Smooth muscle cell (in vitro differentiated cells): ENCODE results near the gene LTC4S. TPM values are rescaled to one million over a fixed set of nuclear protein-coding genes. Genes with fewer than 3 reads are reported as not detected.

Experiments used
- DNase-seq: peaks from one replicate; lab custom pipeline; 2025; ENCODE audit not compliant: unreplicated experiment; lab: John Stamatoyannopoulos, UW
- H2AFZ ChIP-seq: fragments of 200-600 bp; sonication (generic); 2 replicates; pipeline ENCODE4 v1.6.0; 2016; ENCODE audit warnings: antibody characterized with exemption, low read depth, mild to moderate bottlenecking
- H3F3A ChIP-seq: fragments of 200-600 bp; sonication (generic); 2 replicates; pipeline ENCODE4 v1.6.0; 2017; ENCODE audit warnings: antibody characterized with exemption, low read depth
- H3K27ac ChIP-seq: fragments of 200-600 bp; sonication (generic); 2 replicates; pipeline ENCODE4 v1.5.1; 2016; ENCODE audit warnings: low read depth, mild to moderate bottlenecking
- H3K27me3 ChIP-seq: fragments of 200-600 bp; sonication (generic); 2 replicates; pipeline ENCODE4 v1.6.1; 2016; ENCODE audit warnings: low read depth, mild to moderate bottlenecking
- H3K36me3 ChIP-seq: fragments of 200-600 bp; sonication (generic); 2 replicates; pipeline ENCODE4 v1.5.1; 2016; ENCODE audit warnings: low read depth
- H3K4me1 ChIP-seq: fragments of 200-600 bp; sonication (generic); 2 replicates; pipeline ENCODE4 v1.5.1; 2016; ENCODE audit warnings: low read depth
- H3K4me2 ChIP-seq: fragments of 200-600 bp; sonication (generic); 2 replicates; pipeline ENCODE4 v1.6.0; 2016; ENCODE audit warnings: mild to moderate bottlenecking
- H3K4me3 ChIP-seq: fragments of 200-600 bp; sonication (generic); 2 replicates; pipeline ENCODE4 v1.5.1; 2016; ENCODE audit warnings: mild to moderate bottlenecking
- H3K79me2 ChIP-seq: fragments of 200-600 bp; sonication (generic); 2 replicates; pipeline ENCODE4 v1.6.0; 2016; ENCODE audit warnings: low read depth, mild to moderate bottlenecking
- H3K9ac ChIP-seq: fragments of 200-600 bp; sonication (generic); 2 replicates; pipeline ENCODE4 v1.6.0; 2016; ENCODE audit warnings: low read depth
- H3K9me3 ChIP-seq: fragments of 200-600 bp; sonication (generic); replicated peaks from 2 replicates; pipeline ENCODE4 v1.5.1; 2016; ENCODE audit warnings: low read depth
- H4K20me1 ChIP-seq: fragments of 200-600 bp; sonication (generic); 2 replicates; pipeline ENCODE4 v1.6.0; 2016; ENCODE audit warnings: low read depth
- whole genome bisulfite sequencing: methylation state at CpG from one replicate; pipeline ENCODE4 v1.1.7; 2016; ENCODE audit warnings: low lambda C conversion rate; 5-methylcytosine and 5-hydroxymethylcytosine counted together
- polyA plus RNA-seq: library from polyadenylated mRNA; unstranded; fragments of >200 nt; fragmentation: Nextera tagmentation; extraction: Ambion mirVana; gene quantifications from 2 replicates; pipeline ENCODE4 v1.2.1, GENCODE V29; 2016
- total RNA-seq: library from RNA; depleted of rRNA; stranded (reverse); fragments of >200 nt; gene quantifications from 2 replicates; pipeline ENCODE4 v1.2.3, GENCODE V29; 2014
- TF ChIP-seq, protein P1 (sequence below): fragments of 200-600 bp; sonication (generic); IDR thresholded peaks from 2 replicates; pipeline ENCODE4 v1.5.1; 2017; ENCODE audit warnings: borderline replicate concordance, mild to moderate bottlenecking, antibody characterized with exemption; ENCODE audit not compliant: insufficient read depth, poor library complexity, severe bottlenecking

LTC4S gene
- total and polyA plus RNA-seq, 2 experiments from 2014 or later, result not detected

DNA sequence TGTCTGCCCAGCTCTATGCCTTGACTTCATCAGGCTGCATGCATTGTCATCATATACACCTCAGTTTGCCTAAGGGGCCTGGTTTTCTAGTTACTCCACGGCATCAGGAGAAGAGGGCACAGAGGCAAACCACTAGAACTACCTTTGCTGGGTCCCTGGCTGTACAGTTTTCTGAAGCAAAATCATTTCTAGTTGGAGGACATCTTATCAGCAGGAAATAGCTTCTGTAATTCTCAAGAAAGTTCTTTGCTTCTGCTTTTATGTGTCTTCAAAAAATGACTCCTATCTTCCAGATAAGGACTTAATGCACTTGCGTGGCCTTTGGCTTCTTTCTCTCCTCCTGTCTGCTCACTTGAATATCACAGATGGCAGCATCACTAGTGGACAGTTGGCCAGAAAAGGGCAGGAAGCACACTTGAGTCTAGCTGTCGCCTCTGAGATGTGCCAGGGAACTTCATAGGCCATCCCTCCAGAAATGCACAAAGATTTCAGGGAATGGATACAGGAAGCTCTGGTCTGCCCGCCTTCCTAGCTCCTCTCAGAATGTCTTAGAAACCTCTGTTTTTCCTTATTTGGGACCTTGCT is 22.4 kb upstream of the LTC4S start:
- peaks cover 4% of the 10 kb centered on the region for H3F3A ChIP-seq
- TF ChIP-seq, protein P1, sequence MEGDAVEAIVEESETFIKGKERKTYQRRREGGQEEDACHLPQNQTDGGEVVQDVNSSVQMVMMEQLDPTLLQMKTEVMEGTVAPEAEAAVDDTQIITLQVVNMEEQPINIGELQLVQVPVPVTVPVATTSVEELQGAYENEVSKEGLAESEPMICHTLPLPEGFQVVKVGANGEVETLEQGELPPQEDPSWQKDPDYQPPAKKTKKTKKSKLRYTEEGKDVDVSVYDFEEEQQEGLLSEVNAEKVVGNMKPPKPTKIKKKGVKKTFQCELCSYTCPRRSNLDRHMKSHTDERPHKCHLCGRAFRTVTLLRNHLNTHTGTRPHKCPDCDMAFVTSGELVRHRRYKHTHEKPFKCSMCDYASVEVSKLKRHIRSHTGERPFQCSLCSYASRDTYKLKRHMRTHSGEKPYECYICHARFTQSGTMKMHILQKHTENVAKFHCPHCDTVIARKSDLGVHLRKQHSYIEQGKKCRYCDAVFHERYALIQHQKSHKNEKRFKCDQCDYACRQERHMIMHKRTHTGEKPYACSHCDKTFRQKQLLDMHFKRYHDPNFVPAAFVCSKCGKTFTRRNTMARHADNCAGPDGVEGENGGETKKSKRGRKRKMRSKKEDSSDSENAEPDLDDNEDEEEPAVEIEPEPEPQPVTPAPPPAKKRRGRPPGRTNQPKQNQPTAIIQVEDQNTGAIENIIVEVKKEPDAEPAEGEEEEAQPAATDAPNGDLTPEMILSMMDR, result no peak
- no peak overlapping the region for H3K4me2 ChIP-seq
- DNase-seq, result no peak
- H3K9me3 ChIP-seq, result no peaks in the 10 kb centered on the region
- H3K79me2 ChIP-seq, result peaks cover 45% of the 10 kb centered on the region
- no peak overlapping the region for H3K4me3 ChIP-seq
- WGBS, result 78% methylated on average over 4 of the region's 4 CpGs
- peaks cover 14% of the 10 kb centered on the region for H3K36me3 ChIP-seq
- peaks cover 41% of the 10 kb centered on the region for H4K20me1 ChIP-seq
- H3K9ac ChIP-seq, result no peak overlapping the region
- H3K4me1 ChIP-seq, result peaks cover 3% of the 10 kb centered on the region
- H2AFZ ChIP-seq, result no peak overlapping the region
- no peak overlapping the region for H3K27ac ChIP-seq
- H3K27me3 ChIP-seq, result no peaks in the 10 kb centered on the region

DNA sequence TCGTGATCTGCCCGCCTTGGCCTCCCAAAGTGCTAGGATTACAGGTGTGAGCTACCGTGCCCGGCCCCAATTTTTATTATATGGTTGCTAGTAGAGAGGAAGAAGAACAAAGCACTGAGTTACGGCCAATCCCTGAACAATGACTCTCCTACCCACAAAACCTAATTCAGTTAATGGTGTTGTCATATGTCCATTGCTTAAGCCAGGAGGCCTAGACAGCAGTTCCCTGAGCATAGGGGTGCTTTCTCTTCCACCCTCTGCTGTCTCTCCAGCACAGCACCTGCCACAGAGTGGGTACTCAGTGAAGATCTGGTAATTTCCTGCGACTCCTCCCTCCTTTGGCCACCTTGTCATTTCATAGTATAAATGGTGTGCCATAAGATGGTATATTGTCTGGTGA is 21.4 kb upstream of the LTC4S start:
- no peak overlapping the region for H3K4me3 ChIP-seq
- H3K79me2 ChIP-seq, result peaks cover 42% of the 10 kb centered on the region
- no peak overlapping the region for H3K9ac ChIP-seq
- H2AFZ ChIP-seq, result no peak overlapping the region
- H3K27me3 ChIP-seq, result no peaks in the 10 kb centered on the region
- no peaks in the 10 kb centered on the region for H3K9me3 ChIP-seq
- no peak overlapping the region for H3K4me2 ChIP-seq
- H3K27ac ChIP-seq, result no peak overlapping the region
- peaks cover 14% of the 10 kb centered on the region for H3K36me3 ChIP-seq
- no peaks in the 10 kb centered on the region for H3F3A ChIP-seq
- no peaks in the 10 kb centered on the region for H3K4me1 ChIP-seq
- TF ChIP-seq, protein P1, result no peak
- 97% methylated on average over 6 of the region's 6 CpGs for WGBS
- DNase-seq, result no peak
- H4K20me1 ChIP-seq, result peaks cover 32% of the 10 kb centered on the region

DNA sequence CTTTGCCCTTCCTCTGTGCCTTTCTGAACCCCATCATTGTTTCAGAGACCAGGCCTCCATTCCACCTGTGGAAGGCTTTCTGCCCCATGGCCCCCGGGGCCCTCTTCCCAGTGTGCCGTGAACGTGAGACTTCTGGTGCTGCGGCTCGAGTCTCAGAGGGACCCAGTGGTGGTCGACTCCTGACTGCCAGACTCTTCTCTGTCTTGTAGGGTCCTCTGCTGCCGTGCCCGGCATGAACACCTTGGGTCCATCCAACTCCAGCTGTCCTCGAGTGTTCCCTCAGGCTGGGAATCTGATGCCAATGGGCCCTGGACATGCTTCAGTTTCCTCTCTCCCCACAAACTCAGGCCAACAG is 20.1 kb upstream of the LTC4S start:
- Histone ChIP-seq H3K27me3 (no peaks in the 10 kb centered on the region), H3K4me1 (no peaks in the 10 kb centered on the region), H3K36me3 (peaks cover 14% of the 10 kb centered on the region), H3K4me3 (no peak overlapping the region), H3K4me2 (no peak overlapping the region), H3K9me3 (no peaks in the 10 kb centered on the region), H2AFZ (no peak overlapping the region), H3K27ac (no peak overlapping the region), H3K79me2 (peaks cover 29% of the 10 kb centered on the region), H4K20me1 (peaks cover 18% of the 10 kb centered on the region), H3F3A (no peaks in the 10 kb centered on the region), H3K9ac (no peak overlapping the region)
- DNase-seq, result no peak
- 91% methylated on average over 9 of the region's 9 CpGs for WGBS
- TF ChIP-seq, protein P1, result no peak

DNA sequence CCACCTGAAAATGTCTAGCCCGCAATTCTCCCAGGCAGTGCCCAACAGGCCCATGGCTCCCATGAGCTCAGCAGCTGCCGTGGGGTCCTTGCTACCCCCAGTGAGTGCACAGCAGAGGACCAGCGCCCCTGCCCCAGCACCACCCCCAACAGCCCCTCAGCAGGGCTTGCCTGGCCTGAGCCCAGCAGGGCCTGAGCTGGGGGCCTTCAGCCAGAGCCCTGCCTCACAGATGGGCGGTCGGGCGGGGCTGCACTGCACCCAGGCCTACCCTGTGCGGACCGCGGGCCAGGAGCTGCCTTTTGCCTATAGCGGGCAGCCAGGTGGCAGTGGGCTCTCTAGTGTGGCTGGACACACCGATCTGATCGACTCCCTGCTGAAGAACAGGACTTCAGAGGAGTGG is 19.3 kb upstream of the LTC4S start:
- Histone ChIP-seq H2AFZ (no peak overlapping the region), H3K9me3 (no peaks in the 10 kb centered on the region), H4K20me1 (peaks cover 12% of the 10 kb centered on the region), H3K79me2 (peaks cover 22% of the 10 kb centered on the region), H3K27ac (no peak overlapping the region), H3K9ac (no peak overlapping the region), H3K27me3 (no peaks in the 10 kb centered on the region), H3F3A (no peaks in the 10 kb centered on the region), H3K4me2 (no peak overlapping the region), H3K4me1 (no peaks in the 10 kb centered on the region), H3K36me3 (peaks cover 14% of the 10 kb centered on the region), H3K4me3 (no peak overlapping the region)
- TF ChIP-seq, protein P1, result no peak
- no peak for DNase-seq
- WGBS, result over 99% methylated on average over 11 of the region's 12 CpGs
